ENCODE data around the gene DDIT4.
"Not testable (repeated sequence)": the region's sequence is repeated elsewhere in the genome, so short reads cannot be mapped to it uniquely, and the experiment has no call there.

Gene DDIT4

DNA sequence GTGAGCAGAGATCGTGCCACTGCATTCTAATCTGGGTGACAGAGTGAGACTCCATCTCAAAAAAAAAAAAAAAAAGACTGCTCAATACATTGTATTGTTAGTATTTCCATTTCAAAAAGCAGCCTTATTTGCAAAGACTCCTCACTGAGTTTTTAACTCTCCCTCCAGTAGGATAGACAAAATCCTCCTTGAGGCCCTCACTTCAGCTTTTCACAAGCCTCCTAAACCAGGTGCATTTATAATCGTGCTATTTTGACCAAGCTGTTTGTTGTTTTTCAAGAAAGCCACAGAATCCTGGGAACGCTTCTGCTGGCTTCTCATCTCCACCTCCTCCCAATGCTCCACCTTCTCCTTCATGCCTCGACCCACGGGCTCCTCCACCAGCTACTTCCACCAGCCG is 6.3 kb upstream of the DDIT4 start:
- no peak for DNase-seq (ENCODE audit: extremely low read depth in 1 of 2, low read depth in 1 of 2)

DNA sequence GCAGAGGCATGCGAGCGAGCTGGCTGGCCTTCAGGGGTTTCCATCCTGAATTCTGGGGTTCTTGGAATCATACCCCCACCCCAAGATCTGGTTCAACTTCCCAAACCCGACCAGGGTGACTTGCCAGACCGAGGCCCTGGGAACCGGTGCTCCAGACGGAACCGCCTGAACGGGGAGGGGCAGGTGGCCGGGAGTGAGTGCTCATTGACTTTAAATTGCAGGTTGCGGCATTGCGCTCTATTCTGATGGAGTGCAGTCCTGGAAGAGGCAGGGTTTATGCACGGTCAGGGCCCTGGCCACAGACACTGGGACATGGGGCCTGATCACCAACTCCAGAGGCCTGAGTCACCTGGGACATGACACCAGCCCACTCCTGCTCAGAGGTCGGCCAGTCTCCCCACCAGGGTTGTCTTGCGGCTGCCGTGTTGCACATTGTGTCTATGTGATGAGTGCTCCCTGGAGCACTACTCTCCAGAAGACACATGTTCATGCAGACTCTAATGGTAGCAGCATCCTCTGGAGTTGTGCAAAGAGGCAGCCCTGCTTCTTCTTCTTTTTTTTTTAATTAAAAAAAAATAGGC is 5.8 kb upstream of the DDIT4 start:
- DNase-seq (ENCODE audit: extremely low read depth in 1 of 2, low read depth in 1 of 2), result no peak

DNA sequence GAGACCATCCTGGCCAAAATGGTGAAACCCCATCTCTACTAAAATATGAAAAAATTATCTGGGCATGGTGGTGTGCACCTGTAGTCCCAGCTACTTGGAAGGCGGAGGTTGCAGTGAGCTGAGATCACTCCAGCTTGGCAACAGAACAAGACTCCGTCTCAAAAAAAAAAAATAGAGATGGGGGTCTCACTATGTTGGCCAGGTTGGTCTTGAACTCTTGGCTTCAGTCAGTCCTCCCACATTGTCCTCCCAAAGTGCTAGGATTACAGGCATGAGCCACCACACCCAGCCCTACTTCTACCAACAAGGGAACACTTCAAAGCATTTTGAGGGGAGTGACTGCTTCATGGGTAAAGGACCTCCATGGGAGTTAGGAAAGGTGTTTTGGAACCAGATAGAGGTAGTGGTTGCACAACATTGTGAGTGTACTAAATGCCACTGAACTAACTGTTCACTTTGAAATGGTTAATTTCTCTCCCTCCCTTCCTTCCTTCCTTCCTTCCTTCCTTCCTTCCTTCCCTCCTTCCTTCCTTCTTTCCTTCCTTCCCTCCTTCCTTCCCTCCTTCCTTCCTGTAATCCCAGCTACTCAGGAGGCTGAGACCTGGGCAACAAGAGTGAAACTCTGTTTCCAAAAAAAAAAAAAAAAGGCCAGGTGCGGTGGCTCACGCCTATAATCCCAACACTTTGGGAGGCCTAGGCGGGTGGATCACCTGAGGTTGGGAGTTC is 5.1 kb upstream of the DDIT4 start:
- DNase-seq (ENCODE audit: extremely low read depth in 1 of 2, low read depth in 1 of 2), result not testable (repeated sequence)

DNA sequence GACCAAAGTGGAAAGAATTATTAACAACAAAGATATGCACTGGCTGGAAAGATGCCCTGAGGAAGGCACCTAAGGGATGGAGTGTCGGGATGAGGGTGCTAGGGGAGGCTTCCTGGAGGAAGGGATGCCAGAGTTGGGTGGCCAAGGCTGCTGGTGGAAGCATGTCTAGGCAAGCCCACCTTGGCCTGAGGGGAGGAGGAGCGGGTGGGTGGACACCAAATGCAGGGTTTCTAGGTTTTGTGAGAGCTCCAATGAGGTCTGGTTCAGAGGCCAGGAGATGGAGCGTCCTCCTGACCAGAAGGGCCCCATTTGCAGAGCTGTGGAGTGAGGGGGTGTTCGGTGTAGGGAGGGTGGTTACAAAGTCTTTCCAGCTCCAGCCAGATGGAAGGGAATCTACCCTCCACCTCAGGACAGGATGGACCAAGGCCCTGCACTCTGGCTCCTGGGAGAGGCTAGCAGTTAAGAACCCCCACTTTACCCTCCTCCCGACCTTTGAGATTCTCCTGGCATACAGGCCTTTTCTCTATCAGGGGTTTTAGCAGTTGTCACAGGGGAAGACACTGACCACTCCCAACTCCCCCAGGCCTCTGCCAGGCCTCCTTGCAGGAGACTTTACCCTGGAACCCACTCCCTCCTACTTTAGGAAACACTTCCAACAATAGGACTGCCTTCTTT is 3.0 kb upstream of the DDIT4 start:
- no peak for DNase-seq (ENCODE audit: extremely low read depth in 1 of 2, low read depth in 1 of 2)

DNA sequence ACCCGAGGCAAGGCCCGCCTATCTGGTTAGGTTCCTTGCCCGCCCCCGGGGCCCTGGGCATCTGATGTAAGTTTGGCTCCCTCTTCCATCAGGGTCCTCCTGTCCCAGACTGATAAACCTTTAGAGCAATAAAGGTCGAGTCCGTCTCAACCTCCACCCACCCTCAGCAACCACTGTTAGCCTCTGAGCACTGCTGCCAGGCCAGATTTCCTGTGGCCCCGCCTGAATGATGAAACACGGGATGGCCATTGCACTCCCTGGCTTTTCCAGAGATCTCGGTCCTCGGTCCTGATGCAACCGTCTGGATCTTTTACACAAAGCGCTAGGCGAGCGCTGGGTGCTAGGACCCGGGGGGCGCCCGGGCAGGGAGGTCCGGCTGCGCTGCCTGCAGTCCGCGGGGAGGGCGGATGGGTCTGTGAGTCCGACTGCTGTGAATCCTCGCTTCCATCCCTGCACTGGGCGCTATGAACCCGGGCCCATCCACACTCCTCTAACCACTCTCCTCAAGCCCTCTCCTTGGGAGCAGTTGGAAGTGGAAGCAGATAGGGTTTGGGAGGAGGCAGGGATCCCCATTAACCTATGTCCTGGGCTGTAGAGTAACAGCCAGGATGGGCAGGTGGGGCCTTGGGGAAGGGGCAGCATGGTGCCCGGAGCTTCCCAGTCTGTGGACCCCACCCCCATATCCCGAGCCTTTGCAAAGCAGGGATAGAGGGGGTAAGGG is 875 bp upstream of the DDIT4 start:
- no peak for DNase-seq (ENCODE audit: extremely low read depth in 1 of 2, low read depth in 1 of 2)

DNA sequence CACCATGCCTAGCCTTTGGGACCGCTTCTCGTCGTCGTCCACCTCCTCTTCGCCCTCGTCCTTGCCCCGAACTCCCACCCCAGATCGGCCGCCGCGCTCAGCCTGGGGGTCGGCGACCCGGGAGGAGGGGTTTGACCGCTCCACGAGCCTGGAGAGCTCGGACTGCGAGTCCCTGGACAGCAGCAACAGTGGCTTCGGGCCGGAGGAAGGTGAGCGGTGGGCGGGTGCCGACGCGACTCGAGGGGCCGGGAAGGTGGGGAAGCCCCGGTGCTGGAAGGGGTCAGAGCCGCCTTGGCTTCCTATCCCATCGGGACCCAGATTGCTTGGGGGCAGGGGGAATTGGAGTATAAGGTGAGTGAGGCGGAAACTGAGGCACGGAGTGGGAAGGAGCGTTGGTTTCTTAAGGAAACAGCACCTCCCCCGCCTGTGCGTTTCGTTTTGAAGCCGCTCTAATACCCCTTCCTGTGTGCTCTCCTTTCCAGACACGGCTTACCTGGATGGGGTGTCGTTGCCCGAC is 547 bp downstream of the DDIT4 start:
- no peak for DNase-seq (ENCODE audit: extremely low read depth in 1 of 2, low read depth in 1 of 2)

DNA sequence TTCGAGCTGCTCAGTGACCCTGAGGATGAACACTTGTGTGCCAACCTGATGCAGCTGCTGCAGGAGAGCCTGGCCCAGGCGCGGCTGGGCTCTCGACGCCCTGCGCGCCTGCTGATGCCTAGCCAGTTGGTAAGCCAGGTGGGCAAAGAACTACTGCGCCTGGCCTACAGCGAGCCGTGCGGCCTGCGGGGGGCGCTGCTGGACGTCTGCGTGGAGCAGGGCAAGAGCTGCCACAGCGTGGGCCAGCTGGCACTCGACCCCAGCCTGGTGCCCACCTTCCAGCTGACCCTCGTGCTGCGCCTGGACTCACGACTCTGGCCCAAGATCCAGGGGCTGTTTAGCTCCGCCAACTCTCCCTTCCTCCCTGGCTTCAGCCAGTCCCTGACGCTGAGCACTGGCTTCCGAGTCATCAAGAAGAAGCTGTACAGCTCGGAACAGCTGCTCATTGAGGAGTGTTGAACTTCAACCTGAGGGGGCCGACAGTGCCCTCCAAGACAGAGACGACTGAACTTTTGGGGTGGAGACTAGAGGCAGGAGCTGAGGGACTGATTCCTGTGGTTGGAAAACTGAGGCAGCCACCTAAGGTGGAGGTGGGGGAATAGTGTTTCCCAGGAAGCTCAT is 1.1 kb downstream of the DDIT4 start:
- peak; percentile 42 to 57 for DNase-seq (ENCODE audit: extremely low read depth in 1 of 2, low read depth in 1 of 2)

DNA sequence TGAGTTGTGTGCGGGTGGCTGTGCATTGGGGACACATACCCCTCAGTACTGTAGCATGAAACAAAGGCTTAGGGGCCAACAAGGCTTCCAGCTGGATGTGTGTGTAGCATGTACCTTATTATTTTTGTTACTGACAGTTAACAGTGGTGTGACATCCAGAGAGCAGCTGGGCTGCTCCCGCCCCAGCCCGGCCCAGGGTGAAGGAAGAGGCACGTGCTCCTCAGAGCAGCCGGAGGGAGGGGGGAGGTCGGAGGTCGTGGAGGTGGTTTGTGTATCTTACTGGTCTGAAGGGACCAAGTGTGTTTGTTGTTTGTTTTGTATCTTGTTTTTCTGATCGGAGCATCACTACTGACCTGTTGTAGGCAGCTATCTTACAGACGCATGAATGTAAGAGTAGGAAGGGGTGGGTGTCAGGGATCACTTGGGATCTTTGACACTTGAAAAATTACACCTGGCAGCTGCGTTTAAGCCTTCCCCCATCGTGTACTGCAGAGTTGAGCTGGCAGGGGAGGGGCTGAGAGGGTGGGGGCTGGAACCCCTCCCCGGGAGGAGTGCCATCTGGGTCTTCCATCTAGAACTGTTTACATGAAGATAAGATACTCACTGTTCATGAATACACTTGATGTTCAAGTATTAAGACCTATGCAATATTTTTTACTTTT is 1.8 kb downstream of the DDIT4 start:
- DNase-seq (ENCODE audit: extremely low read depth in 1 of 2, low read depth in 1 of 2), result no peak

DNA sequence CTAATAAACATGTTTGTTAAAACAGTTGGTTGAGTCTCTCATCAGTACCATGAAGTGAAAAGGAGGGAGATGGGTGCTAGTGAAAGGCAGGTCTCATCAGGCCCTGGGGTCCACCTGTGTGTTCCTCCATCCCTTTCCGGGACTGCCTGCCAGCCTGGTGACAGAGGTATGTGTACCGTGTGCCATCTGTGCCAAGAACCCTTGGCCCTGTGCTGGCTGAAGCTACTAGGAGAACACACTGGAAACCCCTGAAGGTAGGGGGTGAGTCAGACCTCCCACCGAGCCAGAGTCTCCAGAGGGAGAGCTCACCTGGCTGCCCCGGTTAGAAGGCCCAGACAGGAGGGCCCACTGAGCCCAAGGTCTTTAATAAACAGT is 2.3 kb downstream of the DDIT4 start:
- no peak for DNase-seq (ENCODE audit: extremely low read depth in 1 of 2, low read depth in 1 of 2)

DNA sequence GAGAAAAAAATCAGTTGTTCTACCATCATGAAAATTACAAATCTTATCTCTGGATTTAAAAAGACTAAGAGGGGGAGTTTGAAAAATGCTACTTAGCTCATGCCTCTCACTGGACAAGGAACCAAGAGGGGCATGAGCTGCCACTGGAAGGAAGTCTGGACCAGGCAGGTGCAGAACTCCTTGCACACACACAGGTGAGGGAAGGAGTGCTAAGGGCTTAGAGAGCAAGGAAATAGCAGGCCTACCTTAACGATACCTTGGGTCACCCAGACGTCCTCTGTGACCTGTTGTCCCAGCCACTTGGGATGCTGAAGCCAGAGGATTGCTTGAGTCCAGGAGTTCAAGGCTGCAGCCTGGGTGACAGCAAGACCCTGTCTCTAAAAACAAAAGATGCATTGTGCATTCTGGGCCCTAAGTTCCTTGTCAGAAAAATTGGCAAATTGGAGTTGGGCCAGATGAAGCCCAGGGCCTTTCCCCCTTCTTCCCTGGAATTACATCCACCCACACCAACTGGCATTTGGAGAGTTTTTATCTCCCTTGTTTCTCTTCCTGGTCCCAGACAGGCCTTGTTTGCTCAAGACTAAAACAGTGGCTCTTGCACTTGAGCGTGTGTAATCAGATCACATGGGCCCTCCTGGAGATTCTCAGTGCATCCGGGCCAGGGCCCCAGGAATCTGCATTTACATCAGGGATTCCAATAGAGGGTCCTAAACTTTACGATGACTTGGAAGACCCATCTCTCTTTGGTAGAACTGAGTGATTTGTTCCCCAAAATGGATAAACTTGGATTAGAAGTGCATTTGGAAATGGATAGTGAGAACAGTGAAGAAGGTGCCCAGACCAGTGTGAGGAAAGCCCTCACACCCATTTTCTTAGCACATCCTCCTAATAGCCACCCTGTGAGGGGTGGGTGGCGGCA is 3.0 kb downstream of the DDIT4 start:
- DNase-seq (ENCODE audit: extremely low read depth in 1 of 2, low read depth in 1 of 2), result no peak

DNA sequence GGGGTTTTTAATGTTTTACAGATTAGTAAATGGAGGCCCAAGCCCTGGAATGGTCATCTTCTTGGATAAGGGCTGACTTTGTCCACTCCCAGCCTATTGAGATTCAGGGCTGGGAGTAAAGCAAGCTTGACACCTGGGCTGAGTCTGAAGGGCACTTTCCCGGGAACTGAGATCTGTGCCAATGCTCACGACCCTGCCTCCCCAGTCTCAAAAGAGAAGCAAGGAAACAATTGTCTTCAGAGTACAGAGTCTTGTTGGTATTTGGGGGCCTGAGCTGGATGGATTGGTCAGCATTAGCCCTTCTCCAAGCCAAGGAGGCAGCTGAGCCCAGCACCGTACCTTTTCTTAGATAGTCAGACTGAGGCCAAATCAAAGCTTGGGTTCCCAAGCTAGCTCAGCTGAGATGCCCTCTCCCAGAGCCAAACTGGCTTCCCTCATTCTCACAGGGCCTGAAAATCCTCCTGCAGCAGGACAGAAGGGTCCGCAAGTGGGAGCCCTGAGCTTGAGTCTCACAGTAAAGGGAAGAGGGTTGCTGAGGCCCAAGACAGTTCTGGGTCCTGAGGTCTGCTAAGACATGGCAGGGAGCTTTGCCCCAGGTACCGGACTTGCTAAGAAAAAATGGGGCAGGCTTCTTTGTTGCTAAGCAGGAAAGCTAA is 3.7 kb downstream of the DDIT4 start:
- DNase-seq (ENCODE audit: extremely low read depth in 1 of 2, low read depth in 1 of 2), result no peak

DNA sequence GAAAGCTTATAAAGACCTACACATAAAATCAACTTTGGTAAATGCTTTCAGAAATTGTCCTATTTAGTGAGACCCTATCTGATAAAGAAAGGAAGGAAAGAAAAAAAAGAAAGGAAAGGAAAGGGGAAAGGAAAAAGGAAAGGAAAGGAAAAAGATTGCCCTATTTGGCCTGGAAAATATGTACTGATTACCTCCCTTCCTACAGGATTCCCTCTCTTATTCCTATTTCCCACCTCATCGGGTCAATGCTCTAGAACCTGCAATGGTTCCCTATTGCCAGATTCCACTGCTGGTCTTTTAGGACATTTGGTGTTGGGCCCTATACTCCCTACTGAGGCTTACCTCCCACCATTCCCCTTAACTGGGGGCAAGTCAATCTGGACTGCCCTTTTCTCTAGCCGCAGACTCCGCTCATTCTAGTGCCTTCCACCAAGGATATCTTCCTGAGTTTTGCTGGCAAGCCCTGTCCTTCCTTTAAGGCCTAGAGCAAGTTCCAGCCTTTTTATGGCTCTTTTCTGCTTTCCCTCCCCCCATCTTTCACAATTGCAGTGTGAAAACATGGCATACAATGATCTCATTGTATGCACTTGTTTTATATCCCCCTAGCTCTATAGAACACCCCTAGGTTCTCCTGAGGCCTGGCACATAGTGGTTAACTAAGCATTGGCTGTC is 4.4 kb downstream of the DDIT4 start:
- DNase-seq (ENCODE audit: extremely low read depth in 1 of 2, low read depth in 1 of 2), result no peak

DNA sequence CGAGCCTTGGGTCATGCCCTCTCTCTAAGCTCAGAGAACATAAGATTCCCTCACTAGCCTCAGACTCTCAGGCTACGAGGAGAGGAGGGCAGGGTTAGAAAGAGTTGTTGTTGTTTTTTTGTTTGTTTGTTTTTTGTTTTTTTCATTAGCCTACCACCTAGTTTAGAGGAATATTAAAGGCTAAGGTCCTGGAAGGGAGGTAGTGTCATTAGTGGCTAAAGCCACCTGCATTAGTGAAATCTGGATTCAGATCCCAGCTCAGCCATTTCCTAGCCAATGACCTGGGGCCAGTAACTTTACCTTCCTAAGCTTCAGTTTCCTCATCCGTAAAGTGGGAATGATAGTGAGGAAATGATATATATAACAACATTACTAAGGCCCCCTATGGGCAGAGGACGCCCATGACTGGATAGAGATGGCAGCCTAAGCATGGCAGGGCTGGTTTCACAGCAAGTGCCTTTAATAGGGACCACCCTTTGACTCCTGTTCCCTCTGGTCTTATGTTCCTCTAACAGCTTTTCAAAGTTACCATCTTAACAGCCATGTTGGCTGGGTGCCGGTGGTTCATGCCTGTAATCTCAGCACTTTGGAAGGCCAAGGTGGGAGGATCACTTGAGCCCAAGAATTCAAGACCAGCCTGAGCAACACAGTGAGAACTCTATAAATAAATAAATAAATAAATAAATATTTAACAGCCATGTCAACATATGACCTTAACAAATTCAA is 5.1 kb downstream of the DDIT4 start:
- no peak for DNase-seq (ENCODE audit: extremely low read depth in 1 of 2, low read depth in 1 of 2)

DNA sequence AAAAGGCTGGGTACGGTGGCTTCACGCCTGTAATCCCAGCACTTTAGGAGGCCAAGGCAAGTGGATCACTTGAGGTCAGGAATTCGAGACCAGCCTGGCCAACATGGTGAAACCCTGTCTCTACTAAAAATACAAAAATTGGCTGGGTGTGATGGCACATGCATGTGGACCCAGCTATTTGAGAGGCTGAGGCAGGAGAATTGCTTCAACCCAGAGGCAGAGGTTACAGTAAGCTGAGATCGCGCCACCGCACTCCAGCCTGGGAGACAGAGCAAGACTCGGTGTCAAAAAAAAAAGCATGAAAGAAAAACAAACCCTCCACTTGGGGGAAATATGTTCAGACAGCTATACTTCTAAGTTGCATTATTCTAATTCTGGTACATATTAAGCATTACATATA is 5.9 kb downstream of the DDIT4 start:
- not testable (repeated sequence) for DNase-seq (ENCODE audit: extremely low read depth in 1 of 2, low read depth in 1 of 2)

DNA sequence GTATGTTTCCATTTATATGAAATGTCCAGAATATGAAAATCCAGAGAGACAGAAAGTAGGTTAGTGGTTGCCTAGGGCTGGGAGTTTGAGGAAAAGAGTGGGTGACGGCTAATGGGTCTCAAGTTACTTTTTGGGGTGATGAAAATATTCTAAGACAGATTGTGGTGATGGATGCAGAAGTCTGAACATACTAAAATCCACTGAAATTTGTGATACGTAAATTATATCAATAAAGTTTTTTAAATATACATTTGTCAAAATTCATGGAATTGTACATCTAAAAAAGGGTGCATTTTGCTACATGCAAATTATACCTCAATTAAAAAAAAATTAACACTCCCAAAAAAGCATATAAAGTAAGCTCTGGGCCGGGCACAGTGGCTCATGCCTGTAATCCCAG is 9.4 kb downstream of the DDIT4 start:
- no peak for DNase-seq (ENCODE audit: extremely low read depth in 1 of 2, low read depth in 1 of 2)

DNA sequence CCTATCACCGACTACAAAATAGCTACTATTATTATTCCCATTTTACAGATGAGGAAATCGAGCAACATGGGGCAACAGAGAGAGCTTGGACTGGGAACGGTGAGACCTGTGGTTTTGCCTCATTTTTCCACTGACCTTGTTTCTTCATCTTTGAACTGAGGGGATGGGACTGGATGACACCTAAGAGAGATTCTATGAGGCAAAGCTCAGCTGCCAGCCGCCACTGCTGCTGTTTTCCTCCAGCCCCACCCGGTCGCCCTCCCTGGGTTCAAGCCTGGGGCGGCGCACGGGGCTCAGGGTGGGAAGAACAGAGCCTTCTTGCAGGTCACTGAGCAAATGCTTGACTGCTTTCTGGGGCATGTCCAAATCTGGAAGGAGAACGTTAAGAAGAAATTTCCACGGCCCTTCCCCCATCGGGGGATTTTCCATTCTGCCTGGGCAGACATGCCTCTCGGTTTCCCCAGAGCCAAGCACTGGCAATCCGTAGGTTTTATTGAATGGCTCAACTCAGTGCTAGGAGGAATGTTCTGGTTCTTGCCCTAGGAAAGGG is 12.3 kb downstream of the DDIT4 start:
- no peak for DNase-seq (ENCODE audit: extremely low read depth in 1 of 2, low read depth in 1 of 2)

DNA sequence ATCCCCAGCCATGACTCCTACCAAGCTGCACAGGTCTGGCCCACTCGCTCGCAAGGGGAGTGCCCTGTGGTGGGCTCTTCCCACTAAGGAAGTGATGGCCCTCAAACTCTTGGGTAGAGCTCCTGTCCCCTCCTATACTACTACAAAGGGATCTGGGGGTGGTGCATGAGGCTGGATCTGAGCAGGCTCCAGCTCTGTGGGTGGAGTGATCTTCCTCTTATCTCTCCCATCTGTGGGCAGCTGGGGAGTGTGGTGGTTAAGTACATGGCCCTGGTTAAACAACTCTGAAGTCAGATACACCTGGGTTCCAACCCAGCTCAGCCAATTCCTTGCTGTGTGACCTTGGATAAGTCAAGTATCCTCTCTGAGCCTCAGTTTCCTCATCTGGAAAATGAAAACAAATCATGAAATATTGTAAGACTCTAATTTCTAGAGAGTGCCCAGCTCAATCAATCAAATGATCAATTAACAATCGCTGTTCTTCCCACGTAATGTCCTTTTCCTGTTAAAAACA is 17.4 kb downstream of the DDIT4 start:
- DNase-seq (ENCODE audit: extremely low read depth in 1 of 2, low read depth in 1 of 2), result no peak
